ENCODE data around the gene GDPD5. TPM values are rescaled to one million over a fixed set of nuclear protein-coding genes. Genes with fewer than 3 reads are reported as not detected.

The GDPD5 gene
- total RNA-seq, 1 donor from 2014 or later = 6.9 TPM

DNA sequence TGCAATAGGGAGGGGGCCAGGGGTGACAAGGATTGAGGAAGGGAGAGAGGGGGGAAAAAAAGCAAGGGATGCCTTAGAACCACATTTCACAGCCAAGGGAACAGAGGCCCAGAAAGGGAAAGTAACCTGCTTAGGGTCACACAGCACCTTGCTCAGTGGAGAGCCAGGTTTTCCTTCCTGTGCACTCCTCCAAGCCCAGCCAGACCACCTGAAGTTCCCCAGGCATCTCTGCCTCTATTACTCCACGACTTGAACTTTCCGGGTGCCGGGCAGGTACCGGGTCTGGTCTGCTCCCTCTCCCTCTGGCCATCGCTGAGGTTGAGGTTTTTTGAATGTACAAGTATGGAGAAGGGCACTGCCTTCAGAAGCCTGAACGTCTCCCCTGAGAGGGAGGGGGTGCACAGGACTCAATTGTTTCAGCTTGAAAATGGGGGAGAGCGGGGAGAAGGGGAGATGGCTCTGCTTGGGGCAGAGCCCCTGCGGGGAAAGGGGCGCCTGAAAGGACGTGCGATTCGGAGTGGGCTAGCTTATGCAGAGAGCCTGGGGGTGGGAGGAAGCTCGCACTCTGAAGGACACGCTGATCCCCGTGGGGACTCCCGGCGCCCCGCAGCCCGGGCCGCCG lies 35.8 kb upstream of the GDPD5 start:
- intact Hi-C loops (cut with DNase I) = no loop called here

DNA sequence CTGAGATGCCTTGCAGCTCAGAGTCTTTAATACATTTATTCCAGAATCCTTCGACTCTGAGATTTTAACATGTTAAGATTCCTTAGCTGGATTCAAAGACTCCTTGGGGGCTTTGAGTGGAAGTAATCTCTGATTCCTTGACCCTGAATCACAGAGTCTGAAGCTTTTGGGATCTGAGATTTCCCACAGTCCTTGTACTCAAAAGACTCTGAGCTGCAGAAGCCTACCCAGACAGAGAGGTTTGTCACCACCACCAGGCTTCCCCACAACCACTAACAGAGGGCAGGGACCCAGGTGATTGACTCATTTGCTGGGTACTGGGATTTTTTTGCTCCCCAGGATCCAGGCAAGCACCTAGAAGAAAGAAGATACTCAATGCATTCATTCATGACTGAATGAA lies 34.9 kb upstream of the GDPD5 start:
- no peak for DNase-seq (ENCODE audit: low spot score)
- intact Hi-C loops (cut with DNase I) = no loop called here

More for the DNA sequence above, 35.8 kb upstream of the GDPD5 start:
- no peak for DNase-seq (ENCODE audit: low spot score)

DNA sequence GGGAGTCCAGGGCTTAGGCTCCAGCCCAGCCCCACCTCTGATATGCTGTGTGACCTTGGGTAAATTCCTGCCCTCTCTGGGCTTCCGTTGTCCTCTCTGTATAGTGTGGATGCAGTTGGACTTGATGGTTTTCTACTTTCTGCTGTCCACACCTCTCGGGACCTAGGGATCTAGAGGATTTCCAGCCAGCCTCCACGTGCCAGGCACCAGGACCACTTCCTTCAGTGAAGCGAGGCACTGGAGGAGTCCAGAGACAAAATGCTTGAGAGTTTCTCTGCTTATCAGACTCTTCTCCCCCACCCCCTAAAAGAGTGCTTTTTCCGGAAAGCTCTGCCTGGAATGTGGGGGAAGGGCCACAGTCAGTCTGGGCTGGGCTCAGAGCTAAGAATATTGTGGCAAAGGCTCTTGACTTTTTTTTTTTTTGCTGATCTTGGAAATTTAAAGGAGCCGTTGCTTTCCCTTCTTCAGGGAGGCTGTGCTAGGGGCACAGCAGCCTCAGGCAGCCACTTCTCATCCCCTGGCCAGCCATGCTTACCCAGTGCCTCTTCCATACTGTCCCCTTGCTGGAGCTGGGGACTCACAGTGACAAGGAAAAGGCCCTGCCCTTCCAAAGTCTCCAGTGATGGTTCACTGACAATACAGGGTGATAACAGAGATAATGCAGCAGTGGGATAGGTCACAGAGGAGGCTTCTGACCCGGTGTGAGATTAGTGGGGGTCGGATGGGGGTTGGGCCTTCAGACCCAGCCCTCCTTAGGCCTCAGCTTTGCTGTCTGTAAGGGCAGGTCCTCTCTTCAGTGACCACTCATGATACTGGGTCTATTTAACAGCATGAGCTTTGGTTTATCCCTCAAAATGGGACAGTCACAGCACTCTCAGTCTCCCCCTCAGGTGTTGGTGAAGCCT lies 33.5 kb upstream of the GDPD5 start:
- DNase-seq (ENCODE audit: low spot score) = peak; percentile 87
- intact Hi-C loops (cut with DNase I) = no loop called here

DNA sequence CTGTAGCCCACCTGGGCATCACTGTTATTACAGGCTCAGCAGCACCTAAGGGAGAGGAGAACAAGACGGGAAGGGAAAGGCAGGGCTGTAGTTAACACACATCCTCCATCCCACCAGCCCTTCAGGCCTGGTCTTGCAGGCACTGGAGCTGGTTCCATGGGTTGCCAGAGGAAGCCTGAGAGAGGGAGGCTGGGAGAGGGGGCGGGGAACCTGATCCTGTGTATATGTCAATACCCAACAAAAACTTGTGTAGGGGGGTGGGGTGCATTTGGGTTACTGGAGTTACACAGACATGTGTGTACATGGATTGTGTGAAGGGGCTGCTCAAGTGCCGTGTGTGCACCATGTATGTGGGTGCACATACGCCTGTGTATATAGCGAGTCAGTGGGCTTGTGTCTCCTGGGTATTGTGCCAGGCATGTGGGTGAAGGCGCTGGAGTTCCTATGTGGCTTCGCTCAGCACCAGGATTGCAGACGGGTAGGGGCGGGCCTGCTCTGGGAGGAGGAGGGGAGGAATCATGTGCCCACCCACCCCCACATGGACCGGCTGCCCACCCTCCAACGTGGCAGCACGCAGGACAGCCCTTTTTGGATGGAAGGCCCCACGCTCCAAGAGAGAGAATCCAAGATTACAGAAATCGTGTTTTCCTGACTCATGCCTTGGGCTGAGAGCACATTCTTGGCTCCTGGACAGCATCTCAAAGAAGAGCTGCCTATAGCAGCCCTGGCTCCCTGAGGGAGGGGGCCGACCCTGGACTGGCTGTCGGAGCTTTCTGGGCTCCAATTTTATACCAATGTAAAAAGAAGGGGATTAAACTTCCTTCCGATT lies 32.1 kb upstream of the GDPD5 start:
- peak; percentile 82 for DNase-seq (ENCODE audit: low spot score)

DNA sequence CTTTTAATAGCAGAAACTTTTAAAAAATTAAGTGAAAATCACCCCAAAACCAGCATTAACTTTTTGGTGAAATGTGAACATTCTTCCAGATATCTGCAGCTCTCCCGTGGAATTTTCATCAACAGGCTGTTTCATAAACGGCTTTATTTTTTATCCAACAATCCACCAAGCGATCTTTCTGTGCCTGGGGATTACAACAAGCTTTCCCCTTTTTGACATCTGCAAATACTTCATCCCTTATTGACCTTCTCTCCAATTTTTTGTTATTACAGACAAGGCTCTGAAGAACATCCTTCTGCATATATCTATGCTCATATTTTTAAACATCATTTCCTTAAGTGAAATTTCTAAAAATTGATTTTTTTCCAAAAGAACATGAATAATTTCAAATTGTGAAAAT lies 30.5 kb upstream of the GDPD5 start:
- intact Hi-C loops (cut with DNase I) = no loop called here

More for the DNA sequence above, 32.1 kb upstream of the GDPD5 start:
- intact Hi-C loops (cut with DNase I) = no loop called here

DNA sequence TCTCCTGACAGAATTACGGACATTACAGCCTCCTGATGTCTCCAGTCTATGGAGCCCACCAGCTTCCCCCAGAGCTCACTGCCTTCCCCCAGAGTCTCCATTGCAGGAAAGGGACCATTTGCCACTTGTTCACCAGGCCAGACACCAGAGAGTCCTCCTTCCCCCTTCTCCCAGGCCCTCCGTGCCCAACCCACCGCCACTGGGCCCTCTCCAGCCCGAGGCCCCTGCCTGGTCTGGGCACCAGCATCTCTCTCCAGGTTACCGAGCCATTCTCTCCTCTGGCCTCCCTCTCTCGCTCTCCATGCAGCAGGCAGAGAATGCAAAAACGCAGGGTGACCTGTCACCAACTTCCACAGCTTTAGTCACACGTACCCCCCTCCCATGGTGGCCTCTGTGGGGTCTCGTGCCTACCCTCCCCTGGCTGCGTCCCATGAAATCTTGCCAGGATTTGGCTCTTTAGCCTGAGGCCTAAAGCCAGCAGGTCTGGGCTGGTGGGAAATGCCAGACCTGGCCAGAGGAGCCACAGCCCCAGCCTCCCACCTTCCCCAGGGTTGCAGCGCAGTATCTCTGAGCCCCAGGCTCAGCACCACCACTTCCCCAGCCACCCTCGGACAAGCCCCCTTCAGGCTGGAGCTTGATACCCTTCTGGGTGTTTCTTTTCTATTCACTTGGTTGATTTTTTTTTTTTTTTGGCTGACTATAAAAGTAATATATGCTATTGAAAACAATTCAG lies 29.5 kb upstream of the GDPD5 start:
- intact Hi-C loops (cut with DNase I) = no loop called here
- no peak for DNase-seq (ENCODE audit: low spot score)

More for the DNA sequence above, 30.5 kb upstream of the GDPD5 start:
- DNase-seq (ENCODE audit: low spot score) = no peak

DNA sequence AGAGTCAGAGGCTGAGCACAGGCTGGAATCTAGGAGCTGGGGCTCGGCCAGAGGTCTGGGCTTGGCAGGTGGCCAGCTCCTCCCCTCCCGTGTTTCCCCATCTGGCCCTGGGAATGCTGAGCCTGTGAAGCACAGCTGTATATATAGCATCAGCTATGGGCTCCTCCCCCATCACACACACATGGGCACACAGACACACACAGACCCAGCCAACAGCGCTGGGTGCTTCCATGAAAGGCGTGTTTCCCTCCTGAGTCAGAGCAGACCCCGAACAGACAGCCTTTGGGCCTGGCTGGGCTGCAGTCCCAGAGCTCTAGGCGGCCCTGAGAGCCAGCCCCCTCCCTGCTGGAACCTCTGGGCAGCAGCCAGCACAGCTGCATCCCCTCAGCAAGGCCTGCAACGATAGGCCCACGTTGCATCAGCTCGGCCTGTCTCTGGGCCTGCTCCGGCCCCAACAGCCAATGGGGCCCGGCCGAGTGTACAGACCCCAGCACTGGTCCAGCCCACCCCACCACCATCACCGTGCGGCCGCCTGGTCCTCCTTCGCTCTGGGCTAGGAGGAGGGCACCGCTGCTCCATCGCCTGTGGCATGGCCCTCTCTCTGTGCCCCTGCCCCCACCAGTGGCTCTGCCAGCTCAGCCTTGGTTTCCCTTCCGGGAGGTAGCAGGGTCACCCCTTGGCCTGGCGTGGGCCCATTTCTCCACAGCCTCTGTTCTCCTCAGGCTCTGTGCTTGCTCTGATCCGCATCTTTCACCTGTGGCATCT lies 28.7 kb upstream of the GDPD5 start:
- peak; percentile 96 for DNase-seq (ENCODE audit: low spot score)
- intact Hi-C loops (cut with DNase I) = no loop called here

DNA sequence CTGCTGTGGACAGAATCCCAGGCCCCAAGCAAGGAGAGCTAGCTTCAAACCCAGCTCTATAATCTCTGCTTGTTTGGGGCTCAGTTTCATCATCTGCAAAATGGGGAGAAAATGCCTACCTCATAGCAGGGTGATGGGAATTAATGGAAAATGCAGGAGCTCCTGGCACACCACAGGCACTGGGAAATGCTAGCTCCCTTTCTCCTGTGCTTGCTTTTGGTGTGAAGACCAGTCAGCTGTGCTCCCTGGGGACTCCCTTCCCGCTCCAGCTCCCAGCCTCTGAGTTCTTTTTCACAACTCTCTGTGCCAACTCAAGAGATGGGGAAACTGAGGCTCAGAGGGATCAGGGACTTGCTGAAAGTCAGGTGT lies 28.1 kb upstream of the GDPD5 start:
- DNase-seq (ENCODE audit: low spot score) = no peak
- intact Hi-C loops (cut with DNase I) = no loop called here

- DNase-seq (ENCODE audit: low spot score) = no peak
- intact Hi-C loops (cut with DNase I) = no loop called here
Measured at GRCh38 chr11:75553182-75553581, 27.4 kb upstream of the GDPD5 start.

GRCh38 chr11:75549370-75549958 lies 23.7 kb upstream of the GDPD5 start:
- DNase-seq (ENCODE audit: low spot score) = no peak
- intact Hi-C loops (cut with DNase I) = loop anchor here (5.0 to 10.0 kb wide), 2 partner anchors 158 to 315 kb away; no protein-coding TSS in a partner anchor

DNA sequence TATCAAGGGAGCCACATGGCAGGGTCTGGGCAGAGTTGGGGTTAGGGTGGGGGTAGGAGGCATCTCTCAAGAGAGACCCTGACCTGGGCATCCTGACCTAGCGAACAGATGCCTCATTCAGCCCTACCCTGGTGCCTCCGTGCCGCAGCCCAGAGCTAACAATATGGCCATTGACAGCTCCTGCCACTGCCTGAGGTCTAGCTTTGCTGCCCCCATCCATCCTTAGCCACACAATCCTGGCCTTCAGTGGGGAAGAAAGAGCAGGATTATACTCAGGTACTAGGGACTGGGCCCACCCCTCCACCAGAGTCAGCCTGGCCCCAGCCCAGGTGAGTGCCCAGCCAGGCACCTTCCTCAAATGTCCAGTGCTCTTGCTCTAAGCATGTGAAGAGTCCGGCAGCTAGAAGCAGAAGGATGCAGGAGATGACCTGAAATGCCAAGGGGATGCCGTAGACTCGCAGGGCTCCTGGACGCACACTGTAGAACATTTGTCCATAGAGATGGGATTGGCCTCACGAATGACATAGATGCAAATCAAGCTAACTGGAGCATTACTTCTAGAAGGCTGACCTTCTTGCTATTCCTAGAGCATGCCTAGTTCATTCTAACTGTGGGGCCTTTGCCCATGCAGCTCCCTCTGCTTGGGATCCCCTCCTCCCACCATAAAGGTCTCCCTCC lies 23.0 kb upstream of the GDPD5 start:
- DNase-seq (ENCODE audit: low spot score) = no peak
- intact Hi-C loops (cut with DNase I) = loop anchor here (5.0 to 10.0 kb wide), 2 partner anchors 159 to 316 kb away; no protein-coding TSS in a partner anchor

DNA sequence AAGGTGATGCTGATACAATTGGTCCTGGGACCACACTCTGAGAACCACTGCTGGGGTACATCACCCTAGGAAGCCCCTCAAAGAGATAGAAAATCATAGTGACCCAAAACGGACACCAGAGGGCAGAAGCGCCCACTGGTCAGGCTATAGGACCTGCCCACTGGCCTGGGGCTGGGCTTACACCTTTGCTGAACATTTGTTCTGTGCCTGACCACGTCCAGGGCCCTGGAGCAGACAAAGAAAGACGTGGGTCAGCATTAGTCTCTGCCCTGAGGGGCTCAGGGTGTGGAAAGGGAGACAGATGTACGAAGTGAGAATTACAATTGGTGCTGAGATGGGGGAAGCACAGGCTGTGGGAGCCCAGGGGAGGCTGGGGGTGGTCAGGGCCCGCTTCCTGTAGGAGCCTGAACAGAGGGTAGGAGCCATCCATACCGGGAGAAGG lies 21.9 kb upstream of the GDPD5 start:
- no peak for DNase-seq (ENCODE audit: low spot score)
- intact Hi-C loops (cut with DNase I) = loop anchor here (2.0 to 10.0 kb wide), 3 partner anchors 29 to 317 kb away; no protein-coding TSS in a partner anchor

DNA sequence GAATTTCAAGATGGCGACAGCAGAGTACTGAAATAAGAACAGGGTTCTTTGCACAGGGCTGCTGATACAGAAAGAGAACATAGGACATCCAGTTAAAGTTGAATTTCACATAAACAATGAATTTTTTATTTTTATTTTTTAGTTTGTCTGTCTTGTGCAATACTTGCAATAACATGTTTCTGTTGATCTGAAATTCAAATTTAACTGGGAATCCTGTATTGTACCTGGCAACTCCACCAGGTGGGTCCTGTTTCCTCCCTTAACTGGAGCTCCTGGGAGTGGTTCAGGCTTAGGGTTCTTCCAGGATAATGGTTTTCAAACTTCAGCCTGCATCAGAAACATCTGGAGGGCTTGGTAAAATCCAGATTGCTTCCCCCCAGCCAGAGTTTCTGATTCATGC lies 21.4 kb upstream of the GDPD5 start:
- intact Hi-C loops (cut with DNase I) = loop anchor here (2.0 to 10.0 kb wide), 3 partner anchors 30 to 318 kb away; no protein-coding TSS in a partner anchor

GRCh38 chr11:75543806-75544205 lies 18.1 kb upstream of the GDPD5 start:
- intact Hi-C loops (cut with DNase I) = loop anchor here (10.0 kb wide), 1 partner anchor 321 kb away; no protein-coding TSS in a partner anchor
- DNase-seq (ENCODE audit: low spot score) = no peak

More for the DNA sequence above, 21.4 kb upstream of the GDPD5 start:
- no peak for DNase-seq (ENCODE audit: low spot score)

DNA sequence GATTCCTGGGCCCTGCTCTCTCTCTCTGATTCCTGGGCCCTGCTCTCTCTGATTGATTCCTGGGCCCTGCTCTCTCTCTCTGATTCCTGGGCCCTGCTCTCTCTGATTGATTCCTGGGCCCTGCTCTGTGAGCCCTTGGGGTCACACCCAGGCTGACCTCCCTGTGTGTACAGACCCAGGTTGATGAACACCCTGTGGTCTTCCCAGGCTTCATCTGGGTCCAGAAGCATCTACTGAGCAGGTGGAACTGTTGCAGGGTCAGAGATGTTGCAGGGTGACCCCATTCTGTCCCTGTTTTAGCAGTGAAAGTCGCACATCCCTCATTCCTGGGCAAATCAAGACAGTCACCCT lies 16.3 kb upstream of the GDPD5 start:
- DNase-seq (ENCODE audit: low spot score) = no peak
- intact Hi-C loops (cut with DNase I) = loop anchor here (10.0 kb wide), 1 partner anchor 323 kb away; no protein-coding TSS in a partner anchor

DNA sequence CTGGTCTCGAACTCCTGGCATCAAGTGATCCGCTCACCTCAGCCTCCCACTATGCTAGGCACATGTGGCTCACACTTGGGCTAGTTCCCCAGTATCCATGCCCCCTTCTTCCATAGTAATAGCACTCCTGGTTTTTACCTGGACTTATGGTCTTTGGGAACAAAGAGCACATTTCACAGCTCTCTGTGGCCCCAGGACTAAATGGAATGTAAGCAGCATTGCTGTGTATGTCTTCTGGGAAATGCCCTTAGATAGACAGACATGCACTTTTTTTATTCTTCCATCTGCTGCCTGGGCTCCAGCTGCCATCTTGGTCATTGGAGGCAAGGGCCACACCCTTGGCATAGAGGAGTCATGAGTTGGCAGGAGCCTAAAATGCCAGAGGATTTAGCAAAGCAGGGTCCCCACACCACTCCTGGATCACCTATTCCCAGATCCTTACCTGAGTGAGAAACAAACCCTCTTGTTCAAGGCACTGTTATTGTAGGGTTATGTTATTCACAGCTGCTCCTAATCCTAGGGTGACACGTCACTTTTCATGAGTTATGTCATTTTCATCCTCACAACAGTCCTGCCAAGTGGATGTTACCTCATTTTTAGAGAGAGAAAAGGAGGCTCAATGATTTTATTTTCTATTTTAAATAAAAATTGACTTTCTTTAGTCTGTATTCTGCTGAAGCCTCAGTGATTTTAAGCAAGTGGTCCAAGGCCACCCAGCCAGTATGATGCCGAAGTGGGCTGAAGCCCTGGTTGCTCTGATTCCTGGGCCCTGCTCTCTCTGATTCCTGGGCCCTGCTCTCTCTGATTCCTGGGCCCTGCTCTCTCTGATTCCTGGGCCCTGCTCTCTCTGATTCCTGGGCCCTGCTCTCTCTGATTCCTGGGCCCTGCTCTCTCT lies 15.7 kb upstream of the GDPD5 start:
- DNase-seq (ENCODE audit: low spot score) = no peak
- intact Hi-C loops (cut with DNase I) = loop anchor here (10.0 kb wide), 1 partner anchor 323 kb away; no protein-coding TSS in a partner anchor

Data from cardiac septum (tissue), 1 donor.